ENCODE data around the gene FBXW5. TPM values are rescaled to one million over a fixed set of nuclear protein-coding genes. Genes with fewer than 3 reads are reported as not detected.

The FBXW5 gene
- total RNA-seq, 1 experiment from 2014 or later, result 66.8 TPM

- Mint-ChIP-seq H3K36me3 (ENCODE audit: insufficient read depth, unreplicated experiment) (no peaks in the 10 kb centered on the region), H3K4me3 (ENCODE audit: unreplicated experiment) (no peak within 1 kb of the TSS), H3K27ac (ENCODE audit: unreplicated experiment) (no peak within 1 kb of the TSS), H3K27me3 (ENCODE audit: insufficient read depth, unreplicated experiment) (no peaks in the 10 kb centered on the region), H3K4me1 (ENCODE audit: low read depth, unreplicated experiment) (no peaks in the 10 kb centered on the region), H3K9me3 (ENCODE audit: unreplicated experiment) (no peaks in the 10 kb centered on the region)
- no peak for TF ChIP-seq CTCF (IDR thresholded peaks at IDR 0.05; ENCODE audit: insufficient read depth in 1 of 2, low read depth in 1 of 2, low read length in 1 of 2, severe bottlenecking in 1 of 2, unreplicated experiment in 1 of 2)
- BruUV-seq (replicated peaks), result no TSS peak
- Histone ChIP-seq H3K4me1 (no peaks in the 10 kb centered on the region), H3K9me3 (no peaks in the 10 kb centered on the region), H3K36me3 (ENCODE audit: control insufficient read depth, insufficient read depth, low read length) (no peaks in the 10 kb centered on the region), H3K27me3 (replicated peaks; ENCODE audit: control insufficient read depth, insufficient read depth, low read length) (no peaks in the 10 kb centered on the region), H3K4me3 (ENCODE audit: low read depth, low read length) (no peak within 1 kb of the TSS)
- POLR2A ChIA-PET, result no interaction called here
- CTCF ChIA-PET, result interaction anchor here (1.0 kb wide), 1 partner anchor 58 kb away, joined by 3 read pairs; no protein-coding TSS in a partner anchor
- intact Hi-C loops (cut with micrococcal nuclease; ENCODE audit: unreplicated experiment), result no loop called here
- no peak for DNase-seq
Measured at GRCh38 chr9:136977223-136977622, 32.7 kb upstream of the FBXW5 start, which contains the start of gene PTGDS. Gene PTGDS (plus strand): TSS chr9:136977504. CDS start chr9:136977579, 75 bp downstream.

- H3K27me3 Mint-ChIP-seq (ENCODE audit: insufficient read depth, unreplicated experiment), result no peaks in the 10 kb centered on the region
Measured at GRCh38 chr9:136975644-136976043, 31.1 kb upstream of the FBXW5 start.

DNA sequence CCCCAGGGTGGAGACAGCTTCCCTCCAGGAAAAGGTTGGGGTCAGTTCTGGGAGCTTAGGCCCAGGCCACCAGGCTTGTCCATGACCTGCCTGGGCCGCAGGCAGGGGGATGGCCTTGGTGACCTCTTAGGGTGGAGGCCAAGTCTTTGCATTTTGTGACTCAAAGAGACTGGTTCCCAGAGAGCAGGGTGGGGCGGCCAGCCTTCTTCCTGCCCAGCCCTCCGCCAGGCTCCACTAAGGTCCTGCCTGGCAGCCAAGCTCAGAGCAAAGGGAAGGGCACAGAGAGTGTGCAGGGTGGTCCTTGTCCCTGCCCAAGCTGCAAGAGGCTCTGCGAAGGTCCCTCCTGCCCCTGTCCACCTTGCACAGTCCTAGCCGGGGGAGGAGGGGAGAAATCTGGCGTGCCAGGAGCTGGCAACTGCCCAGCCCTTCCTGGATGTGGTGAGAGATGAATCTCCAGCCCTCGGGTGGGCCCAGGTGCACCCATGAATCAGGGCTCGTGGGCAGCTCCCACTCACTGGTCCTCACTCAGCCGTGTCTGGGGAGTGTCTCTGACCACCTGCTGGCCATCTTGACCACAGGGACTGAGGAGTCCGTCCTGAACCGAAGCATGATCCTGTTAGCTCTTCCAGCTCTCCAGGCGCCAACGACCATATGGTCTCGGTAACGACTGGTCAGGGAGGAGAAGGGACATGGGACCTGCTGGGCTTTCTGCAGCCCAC lies 30.4 kb upstream of the FBXW5 start:
- Mint-ChIP-seq H3K27me3 (ENCODE audit: insufficient read depth, unreplicated experiment) (no peaks in the 10 kb centered on the region), H3K4me1 (ENCODE audit: low read depth, unreplicated experiment) (no peaks in the 10 kb centered on the region), H3K9me3 (ENCODE audit: unreplicated experiment) (no peaks in the 10 kb centered on the region), H3K4me3 (ENCODE audit: unreplicated experiment) (no peak overlapping the region), H3K36me3 (ENCODE audit: insufficient read depth, unreplicated experiment) (no peaks in the 10 kb centered on the region), H3K27ac (ENCODE audit: unreplicated experiment) (no peak overlapping the region)
- TF ChIP-seq CTCF (IDR thresholded peaks at IDR 0.05; ENCODE audit: insufficient read depth in 1 of 2, low read depth in 1 of 2, low read length in 1 of 2, severe bottlenecking in 1 of 2, unreplicated experiment in 1 of 2), result no peak
- intact Hi-C loops (cut with micrococcal nuclease; ENCODE audit: unreplicated experiment), result no loop called here
- Histone ChIP-seq H3K27me3 (replicated peaks; ENCODE audit: control insufficient read depth, insufficient read depth, low read length) (no peaks in the 10 kb centered on the region), H3K9me3 (no peaks in the 10 kb centered on the region), H3K4me3 (ENCODE audit: low read depth, low read length) (no peak overlapping the region), H3K36me3 (ENCODE audit: control insufficient read depth, insufficient read depth, low read length) (no peaks in the 10 kb centered on the region), H3K4me1 (no peaks in the 10 kb centered on the region)
- ChIA-PET CTCF (interaction anchor here (1.3 kb wide), 1 partner anchor 55 kb away, joined by 3 read pairs; no protein-coding TSS in a partner anchor), POLR2A (interaction anchor here (0.8 kb wide), 1 partner anchor 17 kb away, joined by 4 read pairs; the partner anchor contains the start of gene PAXX)
- no peak for DNase-seq
- BruUV-seq (replicated peaks), result no TSS peak

More at GRCh38 chr9:136975644-136976043, 31.1 kb upstream of the FBXW5 start:
- ChIA-PET POLR2A (interaction anchor here (0.8 kb wide), 1 partner anchor 16 kb away, joined by 4 read pairs; the partner anchor contains the start of gene PAXX), CTCF (no interaction called here)
- Histone ChIP-seq H3K4me1 (no peaks in the 10 kb centered on the region), H3K4me3 (ENCODE audit: low read depth, low read length) (no peak overlapping the region), H3K9me3 (no peaks in the 10 kb centered on the region), H3K36me3 (ENCODE audit: control insufficient read depth, insufficient read depth, low read length) (no peaks in the 10 kb centered on the region), H3K27me3 (replicated peaks; ENCODE audit: control insufficient read depth, insufficient read depth, low read length) (no peaks in the 10 kb centered on the region)
- Mint-ChIP-seq H3K9me3 (ENCODE audit: unreplicated experiment) (no peaks in the 10 kb centered on the region), H3K4me1 (ENCODE audit: low read depth, unreplicated experiment) (no peaks in the 10 kb centered on the region), H3K36me3 (ENCODE audit: insufficient read depth, unreplicated experiment) (no peaks in the 10 kb centered on the region), H3K27ac (ENCODE audit: unreplicated experiment) (no peak overlapping the region), H3K4me3 (ENCODE audit: unreplicated experiment) (no peak overlapping the region)
- no peak for TF ChIP-seq CTCF (IDR thresholded peaks at IDR 0.05; ENCODE audit: insufficient read depth in 1 of 2, low read depth in 1 of 2, low read length in 1 of 2, severe bottlenecking in 1 of 2, unreplicated experiment in 1 of 2)
- intact Hi-C loops (cut with micrococcal nuclease; ENCODE audit: unreplicated experiment), result no loop called here
- DNase-seq, result no peak
- no TSS peak for BruUV-seq (replicated peaks)

Measured in Caco-2 (cell line).